Mucosa of rectum (tissue), 2 donors: ENCODE measurements around the gene CD300C.
"Not testable (repeated sequence)": the region's sequence is repeated elsewhere in the genome, so short reads cannot be mapped to it uniquely, and the experiment has no call there.

Source experiments
- H3K27ac ChIP-seq, 2 donors: one replicate each; pipeline ENCODE4 v1.7.0; 2013; ENCODE audit warnings: inconsistent platforms in 2 of 2, low read depth in 2 of 2, low read length in 2 of 2
- H3K27me3 ChIP-seq, 2 donors: one replicate each; pipeline ENCODE4 v1.7.0; 2013; ENCODE audit warnings: low read length in 2 of 2; ENCODE audit not compliant: control insufficient read depth in 2 of 2, insufficient read depth in 2 of 2
- H3K36me3 ChIP-seq, 2 donors: one replicate each; pipeline ENCODE4 v1.7.0; 2013; ENCODE audit warnings: low read length in 2 of 2; ENCODE audit not compliant: control insufficient read depth in 2 of 2, insufficient read depth in 2 of 2
- H3K4me1 ChIP-seq, 2 donors: one replicate each; pipeline ENCODE4 v1.7.0; 2013; ENCODE audit warnings: low read length in 2 of 2, mild to moderate bottlenecking in 1 of 2; ENCODE audit not compliant: control insufficient read depth in 2 of 2, insufficient read depth in 2 of 2
- H3K4me3 ChIP-seq, 2 donors: one replicate each; pipeline ENCODE4 v1.7.0; 2013; ENCODE audit warnings: low read length in 2 of 2
- H3K9ac ChIP-seq, 2 donors: one replicate each; pipeline ENCODE4 v1.7.0; 2013; ENCODE audit warnings: low read length in 2 of 2, low read depth in 1 of 2, mild to moderate bottlenecking in 1 of 2
- H3K9me3 ChIP-seq, 2 donors: one replicate each; pipeline ENCODE4 v1.7.0; 2013; ENCODE audit warnings: low read length in 2 of 2; ENCODE audit not compliant: control insufficient read depth in 2 of 2
- donor health status: healthy.
- donor health status: Normal muscosa, but diverticular disease.

The CD300C gene

GRCh38 chr17:74563358-74563757 lies 17.4 kb upstream of the CD300C start:
- no peaks in the 10 kb centered on the region for H3K9me3 ChIP-seq
- no peaks in the 10 kb centered on the region for H3K36me3 ChIP-seq
- H3K27ac ChIP-seq = no peak overlapping the region
- H3K27me3 ChIP-seq = peaks cover 0 to 1% of the 10 kb centered on the region in 2 donors
- no peaks in the 10 kb centered on the region for H3K4me1 ChIP-seq
- H3K9ac ChIP-seq = no peak overlapping the region
- H3K4me3 ChIP-seq = no peak overlapping the region

- Histone ChIP-seq H3K36me3 (no peaks in the 10 kb centered on the region), H3K9me3 (no peaks in the 10 kb centered on the region), H3K9ac (no peak overlapping the region), H3K4me3 (no peak overlapping the region), H3K4me1 (no peaks in the 10 kb centered on the region), H3K27ac (no peak overlapping the region), H3K27me3 (peaks cover 0 to 1% of the 10 kb centered on the region in 2 donors)
These were observed 15.7 kb upstream of the CD300C start for GRCh38 chr17:74561586-74561985.

GRCh38 chr17:74558882-74559519 lies 13.1 kb upstream of the CD300C start:
- Histone ChIP-seq H3K4me3 (no peak overlapping the region), H3K27me3 (peaks cover 0 to 1% of the 10 kb centered on the region in 2 donors), H3K4me1 (no peaks in the 10 kb centered on the region), H3K36me3 (no peaks in the 10 kb centered on the region), H3K27ac (no peak overlapping the region), H3K9ac (no peak overlapping the region), H3K9me3 (no peaks in the 10 kb centered on the region)

- H3K9me3 ChIP-seq, H3K4me3 ChIP-seq, H3K9ac ChIP-seq, H3K4me1 ChIP-seq, H3K27me3 ChIP-seq, H3K27ac ChIP-seq, H3K36me3 ChIP-seq: not testable (repeated sequence)
These were observed 12.5 kb upstream of the CD300C start for GRCh38 chr17:74558402-74558801.

- no peak overlapping the region for H3K9ac ChIP-seq
- no peak overlapping the region for H3K27ac ChIP-seq
- no peaks in the 10 kb centered on the region for H3K9me3 ChIP-seq
- no peak overlapping the region for H3K4me3 ChIP-seq
- no peaks in the 10 kb centered on the region for H3K36me3 ChIP-seq
- H3K27me3 ChIP-seq = no peaks in the 10 kb centered on the region
- no peaks in the 10 kb centered on the region for H3K4me1 ChIP-seq
These were observed 9.6 kb upstream of the CD300C start for GRCh38 chr17:74555427-74555940.

- Histone ChIP-seq H3K27ac (no peak overlapping the region), H3K36me3 (no peaks in the 10 kb centered on the region), H3K4me3 (no peak overlapping the region)
These were observed 9.0 kb upstream of the CD300C start for GRCh38 chr17:74554909-74555308.

GRCh38 chr17:74552037-74552436 lies 6.1 kb upstream of the CD300C start:
- H3K27ac ChIP-seq = no peak overlapping the region
- H3K36me3 ChIP-seq = no peaks in the 10 kb centered on the region
- H3K9ac ChIP-seq = no peak overlapping the region
- H3K4me3 ChIP-seq = no peak overlapping the region
- H3K4me1 ChIP-seq = no peaks in the 10 kb centered on the region
- H3K27me3 ChIP-seq = no peaks in the 10 kb centered on the region
- no peaks in the 10 kb centered on the region for H3K9me3 ChIP-seq

More at GRCh38 chr17:74554909-74555308, 9.0 kb upstream of the CD300C start:
- Histone ChIP-seq H3K27me3 (no peaks in the 10 kb centered on the region), H3K4me1 (no peaks in the 10 kb centered on the region), H3K9me3 (no peaks in the 10 kb centered on the region), H3K9ac (no peak overlapping the region)

- Histone ChIP-seq H3K9ac (no peak overlapping the region), H3K9me3 (no peaks in the 10 kb centered on the region), H3K4me1 (no peaks in the 10 kb centered on the region)
These were observed 4.7 kb upstream of the CD300C start for GRCh38 chr17:74550602-74551001.

GRCh38 chr17:74549343-74549742 lies 3.4 kb upstream of the CD300C start:
- Histone ChIP-seq H3K4me3 (no peak overlapping the region), H3K9me3 (no peaks in the 10 kb centered on the region), H3K9ac (no peak overlapping the region), H3K27ac (no peak overlapping the region), H3K27me3 (no peaks in the 10 kb centered on the region), H3K4me1 (no peaks in the 10 kb centered on the region), H3K36me3 (no peaks in the 10 kb centered on the region)

More at GRCh38 chr17:74550602-74551001, 4.7 kb upstream of the CD300C start:
- Histone ChIP-seq H3K27ac (no peak overlapping the region), H3K27me3 (no peaks in the 10 kb centered on the region), H3K36me3 (no peaks in the 10 kb centered on the region), H3K4me3 (no peak overlapping the region)

- no peaks in the 10 kb centered on the region for H3K9me3 ChIP-seq
- H3K4me1 ChIP-seq = no peaks in the 10 kb centered on the region
- no peaks in the 10 kb centered on the region for H3K36me3 ChIP-seq
- H3K27ac ChIP-seq = no peak overlapping the region
- no peaks in the 10 kb centered on the region for H3K27me3 ChIP-seq
- no peak overlapping the region for H3K4me3 ChIP-seq
- H3K9ac ChIP-seq = no peak overlapping the region
These were observed 1.8 kb upstream of the CD300C start for GRCh38 chr17:74547736-74548135.
